ENCODE results near the gene GNB1L.
"Not testable (repeated sequence)": the region's sequence is repeated elsewhere in the genome, so short reads cannot be mapped to it uniquely, and the experiment has no call there.

The GNB1L gene

DNA sequence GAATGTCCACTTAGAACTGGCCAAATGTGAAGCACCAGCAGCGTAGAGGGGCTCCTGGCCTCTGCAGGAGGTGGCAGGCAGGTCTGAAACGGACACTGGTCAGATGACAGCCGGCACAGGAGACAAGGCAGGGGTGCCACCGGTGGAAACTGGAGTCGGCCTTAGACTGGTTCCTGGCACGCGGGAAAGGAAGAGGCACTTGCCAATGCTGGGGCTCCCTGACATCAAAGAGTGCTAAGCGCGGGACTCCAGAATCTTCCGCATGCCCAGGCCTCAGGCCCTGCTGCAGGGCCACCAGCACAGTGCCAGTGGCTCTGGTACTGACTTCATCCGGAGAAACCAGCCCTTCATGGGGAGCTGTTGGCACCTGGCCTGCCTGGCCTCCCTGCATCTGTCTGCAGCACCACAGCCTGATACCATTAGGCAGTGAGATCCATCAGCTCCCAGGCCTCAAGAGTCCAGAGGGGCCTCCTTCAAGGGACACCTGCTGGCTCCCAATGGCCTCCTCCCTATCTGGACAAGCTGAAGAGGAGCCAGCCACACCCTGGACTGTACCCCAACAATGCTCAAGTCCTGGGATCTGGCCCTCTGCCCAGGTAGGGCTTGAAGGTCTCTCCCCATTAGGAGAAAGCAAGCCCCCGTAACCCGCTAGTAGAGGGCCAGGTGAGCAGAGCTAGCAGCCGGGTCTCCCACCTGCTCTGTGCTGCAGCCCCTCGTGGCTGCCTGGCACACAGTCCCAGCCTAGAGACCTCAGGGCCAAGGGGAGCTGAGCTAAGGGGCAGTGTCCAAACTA lies 29.7 kb upstream of the GNB1L start:
- TF ChIP-seq, protein P1, sequence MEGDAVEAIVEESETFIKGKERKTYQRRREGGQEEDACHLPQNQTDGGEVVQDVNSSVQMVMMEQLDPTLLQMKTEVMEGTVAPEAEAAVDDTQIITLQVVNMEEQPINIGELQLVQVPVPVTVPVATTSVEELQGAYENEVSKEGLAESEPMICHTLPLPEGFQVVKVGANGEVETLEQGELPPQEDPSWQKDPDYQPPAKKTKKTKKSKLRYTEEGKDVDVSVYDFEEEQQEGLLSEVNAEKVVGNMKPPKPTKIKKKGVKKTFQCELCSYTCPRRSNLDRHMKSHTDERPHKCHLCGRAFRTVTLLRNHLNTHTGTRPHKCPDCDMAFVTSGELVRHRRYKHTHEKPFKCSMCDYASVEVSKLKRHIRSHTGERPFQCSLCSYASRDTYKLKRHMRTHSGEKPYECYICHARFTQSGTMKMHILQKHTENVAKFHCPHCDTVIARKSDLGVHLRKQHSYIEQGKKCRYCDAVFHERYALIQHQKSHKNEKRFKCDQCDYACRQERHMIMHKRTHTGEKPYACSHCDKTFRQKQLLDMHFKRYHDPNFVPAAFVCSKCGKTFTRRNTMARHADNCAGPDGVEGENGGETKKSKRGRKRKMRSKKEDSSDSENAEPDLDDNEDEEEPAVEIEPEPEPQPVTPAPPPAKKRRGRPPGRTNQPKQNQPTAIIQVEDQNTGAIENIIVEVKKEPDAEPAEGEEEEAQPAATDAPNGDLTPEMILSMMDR (IDR thresholded peaks at IDR 0.05; ENCODE audit: low read depth, low read length) = no peak
- in situ Hi-C loops (cut with HindIII; ENCODE audit: low sequenced_read_pairs) = no loop called here
- H3K4me3 ChIP-seq (ENCODE audit: low read depth, low read length) = no peak overlapping the region
- DNase-seq (ENCODE audit: low read depth, low spot score) = no peak

DNA sequence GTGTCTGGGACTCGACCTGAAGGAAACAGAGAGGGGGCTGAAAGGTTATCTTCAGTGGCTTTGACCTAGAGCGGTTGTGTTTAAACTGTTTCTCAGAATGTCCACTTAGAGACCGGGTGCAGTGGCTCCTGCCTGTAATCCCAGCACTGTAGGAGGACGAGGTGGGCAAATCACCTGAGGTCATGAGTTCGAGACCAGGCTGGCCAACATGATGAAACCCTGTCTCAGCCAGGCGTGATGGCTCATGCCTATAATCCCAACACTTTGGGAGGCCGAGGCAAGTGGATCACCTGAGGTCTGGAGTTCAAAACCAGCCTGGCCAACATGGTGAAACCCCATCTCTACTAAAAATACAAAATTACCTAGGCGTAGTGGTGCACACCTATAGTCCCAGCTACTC lies 28.8 kb upstream of the GNB1L start:
- DNase-seq (ENCODE audit: low read depth, low spot score); in situ Hi-C loops (cut with HindIII; ENCODE audit: low sequenced_read_pairs); H3K4me3 ChIP-seq (ENCODE audit: low read depth, low read length): not testable (repeated sequence)

DNA sequence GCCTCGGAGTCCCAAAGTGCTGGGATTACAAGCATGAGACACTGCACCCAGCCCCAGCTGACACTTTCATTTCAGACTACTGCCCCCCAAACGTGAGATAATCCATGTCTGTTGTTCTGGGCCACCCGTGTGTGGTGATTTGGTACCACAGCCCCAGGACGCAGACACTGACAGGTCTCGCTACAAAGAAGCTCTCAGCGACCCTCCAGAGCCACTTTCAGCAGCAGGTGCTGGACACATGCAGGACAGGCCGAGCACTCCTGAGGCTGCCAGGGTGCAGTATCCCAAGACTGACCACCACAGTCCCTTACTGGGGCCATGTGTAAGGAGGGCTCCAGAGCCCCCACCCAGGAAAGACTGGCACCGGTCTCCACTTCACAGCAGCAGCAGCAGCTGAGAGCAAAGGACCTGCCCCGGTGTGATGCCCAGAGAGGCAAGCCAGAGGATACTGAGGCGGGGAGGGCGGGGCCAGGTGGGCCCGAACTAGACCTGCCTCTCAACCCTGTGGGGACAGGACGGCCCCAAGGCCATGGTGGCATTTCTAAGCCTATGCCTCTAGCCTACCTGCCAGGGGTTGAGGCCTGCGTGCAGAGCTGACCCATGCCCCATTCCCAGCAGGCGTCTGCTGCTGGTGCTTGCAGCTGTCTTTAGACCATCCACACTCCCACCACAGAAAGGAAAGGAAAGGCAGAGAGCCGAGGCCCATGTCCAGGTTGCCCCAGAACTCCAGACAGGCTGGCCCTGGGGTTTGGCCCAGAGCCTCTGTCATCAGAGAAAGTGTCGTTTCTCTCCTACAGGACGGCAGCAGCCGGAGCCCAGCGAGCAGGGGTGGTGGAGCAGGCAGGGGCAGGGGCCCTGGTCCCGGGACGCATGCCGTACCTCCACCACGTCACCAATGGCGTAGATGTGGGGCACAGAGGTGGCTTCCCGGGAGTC lies 28.0 kb upstream of the GNB1L start:
- in situ Hi-C loops (cut with HindIII; ENCODE audit: low sequenced_read_pairs) = no loop called here
- no peak for DNase-seq (ENCODE audit: low read depth, low spot score)
- no peak overlapping the region for H3K4me3 ChIP-seq (ENCODE audit: low read depth, low read length)
- TF ChIP-seq, protein P1 (IDR thresholded peaks at IDR 0.05; ENCODE audit: low read depth, low read length) = no peak

DNA sequence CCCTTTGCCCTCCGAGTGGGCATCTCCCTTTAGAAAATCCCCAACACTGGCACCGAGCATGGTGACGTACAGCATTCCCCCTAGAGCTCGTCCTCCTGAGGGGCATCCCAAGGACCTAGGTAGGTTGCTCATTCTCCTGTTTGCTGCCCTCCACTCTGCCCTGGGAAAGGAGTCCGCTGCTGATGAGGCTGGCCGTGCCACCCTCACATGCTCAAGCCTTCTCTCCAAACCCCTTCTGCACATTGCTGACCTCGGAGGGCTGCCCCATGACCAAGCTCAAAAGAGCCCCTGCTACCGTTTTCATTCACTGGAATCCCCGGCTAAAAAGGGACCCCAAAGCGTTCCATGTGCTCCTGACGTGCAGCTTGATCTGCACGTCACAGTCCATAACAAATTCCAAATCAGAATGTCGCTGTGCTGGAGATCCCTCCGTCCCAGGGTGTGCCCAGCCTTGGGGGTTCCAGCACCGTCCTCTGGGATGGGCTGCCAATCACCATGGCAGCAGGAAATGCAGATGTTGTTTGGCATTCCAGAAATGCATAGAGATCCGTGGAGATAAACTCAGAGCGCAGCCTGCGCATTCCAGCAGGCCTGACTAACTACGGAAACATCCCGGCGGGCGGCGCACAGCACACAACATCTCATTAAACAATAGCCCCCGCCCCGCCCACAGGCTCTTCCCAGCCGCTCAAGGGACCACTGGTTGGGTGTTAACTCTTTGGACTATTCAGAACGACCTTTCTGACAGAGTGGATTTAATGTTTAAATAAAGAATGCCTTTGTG lies 26.3 kb upstream of the GNB1L start:
- H3K4me3 ChIP-seq (ENCODE audit: low read depth, low read length) = peak overlapping the region; percentile 7
- TF ChIP-seq, protein P1 (IDR thresholded peaks at IDR 0.05; ENCODE audit: low read depth, low read length) = no peak
- in situ Hi-C loops (cut with HindIII; ENCODE audit: low sequenced_read_pairs) = no loop called here
- peak; percentile 96 for DNase-seq (ENCODE audit: low read depth, low spot score)

DNA sequence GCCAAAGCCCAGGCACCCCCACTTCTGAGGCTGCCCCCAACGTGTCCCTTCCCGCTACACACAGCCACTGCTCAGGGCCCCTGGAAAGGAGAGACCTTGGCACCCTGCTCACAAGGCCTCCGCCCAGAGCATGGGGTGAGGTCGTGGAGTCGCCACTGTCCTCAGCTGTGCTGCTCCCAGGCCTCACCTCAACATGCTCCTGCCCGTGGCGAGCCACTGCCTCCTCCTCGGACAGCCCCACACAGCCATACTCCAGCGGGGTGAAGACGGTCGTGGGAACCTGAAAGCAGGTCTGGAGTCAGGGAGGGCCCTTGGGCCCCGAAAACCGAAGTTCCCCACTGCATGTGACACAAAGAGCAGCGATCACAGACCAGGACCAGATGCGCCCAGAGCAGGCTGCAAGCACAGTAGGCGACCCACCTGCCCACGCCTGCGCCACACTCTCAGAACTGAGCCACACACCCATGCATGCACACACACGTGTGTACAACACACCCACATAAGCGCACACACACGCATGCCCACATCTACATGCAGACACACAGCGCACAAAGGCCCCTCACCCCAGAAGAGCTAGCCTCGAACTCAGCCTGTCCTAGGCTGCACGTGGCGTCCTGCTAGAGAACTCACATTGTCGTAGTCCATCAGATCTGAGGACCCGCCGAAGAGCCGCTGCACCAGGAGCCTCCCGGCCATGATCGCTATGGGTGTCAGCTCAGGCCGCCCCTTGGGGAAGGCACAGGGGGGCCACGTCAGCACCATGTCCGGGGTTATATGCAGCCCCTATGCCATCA lies 25.5 kb upstream of the GNB1L start:
- DNase-seq (ENCODE audit: low read depth, low spot score) = no peak
- H3K4me3 ChIP-seq (ENCODE audit: low read depth, low read length) = no peak overlapping the region
- TF ChIP-seq, protein P1 (IDR thresholded peaks at IDR 0.05; ENCODE audit: low read depth, low read length) = no peak
- in situ Hi-C loops (cut with HindIII; ENCODE audit: low sequenced_read_pairs) = no loop called here

DNA sequence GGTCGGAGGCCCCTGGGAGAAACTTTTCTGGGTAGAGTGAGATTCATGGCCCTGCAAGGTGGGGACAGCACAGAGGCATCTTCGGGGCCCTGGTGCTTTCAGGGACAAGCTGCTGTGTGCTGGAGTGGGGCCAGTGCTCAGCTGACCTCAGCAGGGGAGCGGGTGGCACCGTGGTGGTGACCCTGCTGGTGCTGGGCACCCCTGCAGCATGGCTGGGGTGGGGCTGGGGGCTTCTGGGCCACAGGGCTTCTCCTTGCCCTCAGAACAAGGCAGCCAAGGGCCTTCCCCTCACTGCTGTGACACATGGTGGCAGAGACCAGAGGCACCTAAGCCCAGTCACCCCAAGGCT lies 24.9 kb upstream of the GNB1L start:
- no peak for DNase-seq (ENCODE audit: low read depth, low spot score)
- in situ Hi-C loops (cut with HindIII; ENCODE audit: low sequenced_read_pairs) = no loop called here
- H3K4me3 ChIP-seq (ENCODE audit: low read depth, low read length) = no peak overlapping the region
- TF ChIP-seq, protein P1 (IDR thresholded peaks at IDR 0.05; ENCODE audit: low read depth, low read length) = no peak

All from astrocyte of the spinal cord (primary cell).